D721Med (cell line): Measurements from ENCODE around the gene KRTAP3-3.
"Not testable (repeated sequence)": the region's sequence is repeated elsewhere in the genome, so short reads cannot be mapped to it uniquely, and the experiment has no call there.

Experiments
- DNase-seq: peaks from one replicate; pipeline ENCODE4 v3.0.0; 2011; ENCODE audit warnings: low spot score; ENCODE audit not compliant: insufficient read length
- FAIRE-seq: peaks from 2 replicates; lab custom pipeline; 2011; peaks lifted over from hg19 to GRCh38; lab: Jason Lieb, UNC
- CTCF ChIP-seq: IDR thresholded peaks from 2 replicates; pipeline ENCODE4 v1.5.1; 2012; ENCODE audit warnings: mild to moderate bottlenecking, control low read depth; ENCODE audit not compliant: insufficient read depth; ENCODE audit errors: missing control alignments

Gene KRTAP3-3

GRCh38 chr17:40993839-40994238 is at the start of gene KRTAP3-3:
Gene KRTAP3-3, minus strand, starts transcription at chr17:40994164. Its CDS starts 67 bp downstream, at chr17:40994097.
- FAIRE-seq = no peak
- no peak for TF ChIP-seq CTCF
- DNase-seq = no peak

- no peak for TF ChIP-seq CTCF
- FAIRE-seq = no peak
- no peak for DNase-seq
These were observed 49.0 kb upstream of the KRTAP3-3 start for GRCh38 chr17:41042953-41043352.

GRCh38 chr17:41040783-41041571 is 47.0 kb upstream of the KRTAP3-3 start, which contains the start of gene KRTAP1-1:
Gene KRTAP1-1, minus strand, starts transcription at chr17:41041450. Its CDS starts 53 bp downstream, at chr17:41041397.
- not testable (repeated sequence) for DNase-seq, FAIRE-seq

GRCh38 chr17:41037853-41038350 is 43.9 kb upstream of the KRTAP3-3 start:
- FAIRE-seq (no peak), DNase-seq (no peak)
- no peak for TF ChIP-seq CTCF

- DNase-seq = not testable (repeated sequence)
These were observed 40.5 kb upstream of the KRTAP3-3 start, which contains the start of gene KRTAP1-3 for GRCh38 chr17:41034346-41034935. Gene KRTAP1-3, minus strand, starts transcription at chr17:41034874. Its CDS starts 53 bp downstream, at chr17:41034821.

GRCh38 chr17:41029633-41030245 is 35.8 kb upstream of the KRTAP3-3 start, which contains the start of gene KRTAP1-4:
Gene KRTAP1-4, minus strand, starts transcription at chr17:41030195. Its CDS starts 117 bp downstream, at chr17:41030078.
- no peak for FAIRE-seq
- no peak for DNase-seq
- TF ChIP-seq CTCF = no peak

More at GRCh38 chr17:41034346-41034935, 40.5 kb upstream of the KRTAP3-3 start, which contains the start of gene KRTAP1-3:
- not testable (repeated sequence) for FAIRE-seq

- DNase-seq (no peak), FAIRE-seq (no peak)
- TF ChIP-seq CTCF = no peak
These were observed 32.9 kb upstream of the KRTAP3-3 start, which contains the start of gene KRTAP1-5 for GRCh38 chr17:41026715-41027471. Gene KRTAP1-5, minus strand, starts transcription at chr17:41027208. Its CDS starts 53 bp downstream, at chr17:41027155.
